ENCODE data around the gene NSUN2.

Gene NSUN2

DNA sequence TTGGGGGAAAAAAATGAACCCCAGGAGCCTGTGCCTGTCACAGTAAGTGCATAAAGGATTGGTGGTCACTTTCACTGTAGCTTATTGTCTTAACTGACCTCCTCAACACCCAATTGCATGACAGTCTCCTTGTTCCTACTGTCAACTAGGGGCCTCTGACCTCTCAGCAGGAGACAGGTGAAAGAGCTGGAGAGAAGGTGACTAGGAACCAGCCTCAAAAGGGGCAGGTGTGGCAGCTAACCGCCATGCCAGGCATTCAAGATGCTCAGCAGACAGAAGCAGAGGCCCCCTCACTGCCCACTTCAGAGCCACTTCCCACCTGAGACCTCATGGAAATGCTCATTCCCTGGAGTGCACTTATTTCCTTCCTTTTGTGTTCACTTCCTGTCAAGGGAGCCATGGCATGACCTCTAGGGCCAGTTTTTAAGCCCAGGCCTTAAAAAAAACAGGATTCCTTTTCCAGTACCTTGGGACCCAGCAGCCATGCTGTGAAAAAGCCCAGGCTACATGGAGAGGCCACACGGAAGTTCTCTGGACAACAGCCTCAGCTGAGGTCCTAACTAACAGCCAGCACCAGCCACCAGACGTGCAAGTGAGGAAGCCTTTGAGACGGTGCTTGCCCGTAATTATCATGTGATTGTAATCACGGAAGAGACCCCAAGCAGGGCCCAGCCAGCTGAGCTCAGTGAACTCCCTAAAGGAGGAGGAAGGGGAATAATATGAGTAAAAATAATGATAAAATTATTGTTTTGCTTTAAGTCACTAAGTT lies 74.9 kb downstream of the NSUN2 start:
- no peak for DNase-seq (ENCODE audit: low read depth in 2 of 2)

DNA sequence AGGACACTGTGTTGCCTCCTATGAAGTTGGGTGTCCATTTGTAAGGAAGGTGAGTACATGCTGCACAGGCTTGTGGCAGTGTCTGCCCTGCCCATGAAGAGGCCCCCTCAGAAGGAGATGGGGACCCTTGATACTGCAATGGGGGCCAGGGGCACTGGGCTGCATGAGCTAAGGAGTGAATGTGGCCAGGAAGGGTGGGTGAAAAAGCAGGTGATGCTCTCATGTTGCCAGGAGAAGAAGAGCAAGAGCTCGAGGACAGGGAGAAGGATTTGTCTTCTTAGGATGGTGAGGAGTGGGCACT lies 76.1 kb downstream of the NSUN2 start:
- no peak for DNase-seq (ENCODE audit: low read depth in 2 of 2)

GRCh38 chr5:6556089-6556801 lies 76.6 kb downstream of the NSUN2 start:
- DNase-seq (ENCODE audit: low read depth in 2 of 2), result no peak

DNA sequence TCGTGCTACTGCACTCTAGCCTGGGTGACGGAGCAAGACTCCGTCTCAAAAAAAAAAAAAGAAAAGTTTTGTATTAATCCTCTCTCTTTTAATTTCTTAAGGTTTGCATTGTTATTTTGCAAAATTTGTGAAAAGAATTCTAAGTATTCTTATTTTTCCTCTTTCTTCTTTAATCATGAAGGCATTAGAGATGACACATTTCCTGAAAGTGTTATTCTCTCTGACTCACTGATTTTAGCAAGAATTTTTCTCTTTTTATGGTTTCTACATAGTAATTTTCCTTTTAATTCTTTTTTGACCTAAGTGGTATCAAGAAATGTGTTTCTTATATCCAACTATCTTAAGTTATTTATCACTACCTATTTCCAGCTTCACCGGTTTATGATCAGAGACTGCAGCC lies 78.0 kb downstream of the NSUN2 start:
- DNase-seq (ENCODE audit: low read depth in 2 of 2), result no peak

- DNase-seq (ENCODE audit: low read depth in 2 of 2), result no peak
These were observed 78.9 kb downstream of the NSUN2 start for GRCh38 chr5:6553972-6554371.

DNA sequence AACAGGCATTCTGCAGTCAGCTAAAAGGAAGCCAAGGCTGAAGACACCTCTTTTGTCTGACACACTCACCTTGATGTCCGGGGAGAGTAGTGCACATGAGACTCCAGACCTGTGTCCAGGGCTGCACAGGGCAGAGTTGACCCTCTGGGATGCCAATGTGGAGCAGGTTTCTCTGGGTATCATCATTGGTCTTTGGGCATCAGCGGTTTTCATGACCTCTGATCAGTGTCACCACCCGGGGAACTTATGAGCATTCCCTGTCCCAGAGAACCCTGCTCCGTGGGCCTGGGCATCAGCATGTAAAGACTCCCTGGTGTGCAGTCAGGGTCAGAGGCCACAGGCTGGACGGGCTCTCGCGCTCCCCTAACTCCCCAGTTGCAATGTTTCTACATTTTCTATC lies 80.2 kb downstream of the NSUN2 start:
- no peak for DNase-seq (ENCODE audit: low read depth in 2 of 2)

DNA sequence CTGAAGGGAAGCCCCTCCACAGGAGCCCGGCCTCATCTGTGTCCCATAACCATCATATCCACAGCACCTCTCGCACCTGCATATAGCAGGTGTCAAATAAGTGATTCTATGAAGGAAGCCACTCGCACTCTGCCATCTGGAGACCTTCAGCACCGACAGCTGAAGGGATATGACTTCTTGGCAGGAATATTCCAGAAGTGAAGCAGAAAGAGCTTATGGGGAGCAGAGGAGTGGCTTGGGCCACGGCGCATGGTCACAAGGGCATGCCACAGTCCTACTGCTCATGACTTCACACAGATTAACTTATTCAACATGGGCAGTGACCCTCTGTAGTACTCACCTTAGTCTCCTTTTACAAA lies 80.9 kb downstream of the NSUN2 start:
- no peak for DNase-seq (ENCODE audit: low read depth in 2 of 2)

GRCh38 chr5:6551287-6551954 lies 81.4 kb downstream of the NSUN2 start:
- no peak for DNase-seq (ENCODE audit: low read depth in 2 of 2)

- DNase-seq (ENCODE audit: low read depth in 2 of 2), result no peak
These were observed 82.2 kb downstream of the NSUN2 start for GRCh38 chr5:6550628-6551027.
